WTC11 (cell line): ENCODE measurements around the gene ERICH6B.

Source experiments
- CBFB ChIP-seq: sonication (generic); formaldehyde crosslinking; IDR thresholded peaks from 2 replicates; pipeline ENCODE4 v1.8.1; 2022; ENCODE audit warnings: mild to moderate bottlenecking, low read depth, missing genetic modification reagents
- CREB1 ChIP-seq: sonication (generic); formaldehyde crosslinking; IDR thresholded peaks from 2 replicates; pipeline ENCODE4 v1.8.0; 2023; ENCODE audit warnings: mild to moderate bottlenecking, missing genetic modification reagents
- CTCF ChIP-seq: fragments of 200-600 bp; IDR thresholded peaks from 2 replicates; pipeline ENCODE4 v1.8.0; 2022; ENCODE audit warnings: antibody characterized with exemption
- IRF1 ChIP-seq: sonication (generic); formaldehyde crosslinking; IDR thresholded peaks from 2 replicates; pipeline ENCODE4 v1.8.0; 2023; ENCODE audit warnings: missing genetic modification reagents
- JUN ChIP-seq: sonication (generic); formaldehyde crosslinking; IDR thresholded peaks from 2 replicates; pipeline ENCODE4 v1.8.0; 2023; ENCODE audit warnings: mild to moderate bottlenecking, missing genetic modification reagents
- SMAD3 ChIP-seq: sonication (generic); formaldehyde crosslinking; IDR thresholded peaks from 2 replicates; pipeline ENCODE4 v1.8.0; 2022; ENCODE audit warnings: missing genetic modification reagents, mild to moderate bottlenecking, borderline replicate concordance
- SP1 ChIP-seq: sonication (generic); formaldehyde crosslinking; conservative IDR thresholded peaks from 2 replicates; pipeline ENCODE4 v1.8.1; 2022; ENCODE audit warnings: missing genetic modification reagents
- ZNF396 ChIP-seq: fragments of 250-450 bp; sonication (Bioruptor Pico); IDR thresholded peaks from 2 replicates; pipeline ENCODE4 v1.8.0; 2021; ENCODE audit warnings: mild to moderate bottlenecking, moderate library complexity, borderline replicate concordance
- TF ChIP-seq, protein P1 (sequence below): sonication (generic); formaldehyde crosslinking; IDR thresholded peaks from 2 replicates; pipeline ENCODE4 v1.8.1; 2023; ENCODE audit warnings: mild to moderate bottlenecking, missing genetic modification reagents, moderate library complexity
- TF ChIP-seq, protein P2 (sequence below): sonication (generic); formaldehyde crosslinking; IDR thresholded peaks from 2 replicates; pipeline ENCODE4 v1.8.1; 2023; ENCODE audit warnings: mild to moderate bottlenecking, missing genetic modification reagents
- TF ChIP-seq, protein P3 (sequence below): sonication (generic); formaldehyde crosslinking; IDR thresholded peaks from 2 replicates; pipeline ENCODE4 v1.8.1; 2022; ENCODE audit warnings: missing genetic modification reagents, borderline replicate concordance

DNA sequence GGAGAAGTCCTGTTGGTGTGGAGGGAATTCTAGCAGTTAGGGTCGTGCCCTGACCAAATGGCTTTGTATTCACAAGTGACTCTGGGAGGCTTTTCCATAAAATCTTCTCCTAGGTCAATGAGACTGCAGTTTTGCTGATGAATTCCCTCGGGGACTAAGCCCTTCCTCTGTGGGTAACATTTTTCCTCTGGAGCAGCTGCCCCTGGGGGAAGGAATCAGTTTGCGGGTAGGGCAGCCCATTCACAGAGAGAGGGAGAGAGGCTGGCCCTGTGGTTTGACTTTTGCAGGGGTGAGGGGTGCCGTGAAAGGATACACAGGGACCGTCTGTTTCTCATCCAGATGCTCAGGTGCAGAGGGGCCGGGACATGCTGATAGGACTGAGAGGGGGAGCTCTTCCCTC, 67.3 kb downstream of the ERICH6B start:
- TF ChIP-seq CTCF (no peak), JUN (CRISPR knock-in tag) (no peak), IRF1 (CRISPR knock-in tag) (no peak), ZNF396 (CRISPR knock-in tag) (no peak), SP1 (CRISPR knock-in tag) (no peak), CBFB (no peak), SMAD3 (CRISPR knock-in tag) (no peak), CREB1 (CRISPR knock-in tag) (no peak)
- TF ChIP-seq, protein P1, sequence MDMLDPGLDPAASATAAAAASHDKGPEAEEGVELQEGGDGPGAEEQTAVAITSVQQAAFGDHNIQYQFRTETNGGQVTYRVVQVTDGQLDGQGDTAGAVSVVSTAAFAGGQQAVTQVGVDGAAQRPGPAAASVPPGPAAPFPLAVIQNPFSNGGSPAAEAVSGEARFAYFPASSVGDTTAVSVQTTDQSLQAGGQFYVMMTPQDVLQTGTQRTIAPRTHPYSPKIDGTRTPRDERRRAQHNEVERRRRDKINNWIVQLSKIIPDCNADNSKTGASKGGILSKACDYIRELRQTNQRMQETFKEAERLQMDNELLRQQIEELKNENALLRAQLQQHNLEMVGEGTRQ (CRISPR knock-in tag) = no peak
- TF ChIP-seq, protein P2, sequence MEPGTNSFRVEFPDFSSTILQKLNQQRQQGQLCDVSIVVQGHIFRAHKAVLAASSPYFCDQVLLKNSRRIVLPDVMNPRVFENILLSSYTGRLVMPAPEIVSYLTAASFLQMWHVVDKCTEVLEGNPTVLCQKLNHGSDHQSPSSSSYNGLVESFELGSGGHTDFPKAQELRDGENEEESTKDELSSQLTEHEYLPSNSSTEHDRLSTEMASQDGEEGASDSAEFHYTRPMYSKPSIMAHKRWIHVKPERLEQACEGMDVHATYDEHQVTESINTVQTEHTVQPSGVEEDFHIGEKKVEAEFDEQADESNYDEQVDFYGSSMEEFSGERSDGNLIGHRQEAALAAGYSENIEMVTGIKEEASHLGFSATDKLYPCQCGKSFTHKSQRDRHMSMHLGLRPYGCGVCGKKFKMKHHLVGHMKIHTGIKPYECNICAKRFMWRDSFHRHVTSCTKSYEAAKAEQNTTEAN (CRISPR knock-in tag) = no peak
- TF ChIP-seq, protein P3, sequence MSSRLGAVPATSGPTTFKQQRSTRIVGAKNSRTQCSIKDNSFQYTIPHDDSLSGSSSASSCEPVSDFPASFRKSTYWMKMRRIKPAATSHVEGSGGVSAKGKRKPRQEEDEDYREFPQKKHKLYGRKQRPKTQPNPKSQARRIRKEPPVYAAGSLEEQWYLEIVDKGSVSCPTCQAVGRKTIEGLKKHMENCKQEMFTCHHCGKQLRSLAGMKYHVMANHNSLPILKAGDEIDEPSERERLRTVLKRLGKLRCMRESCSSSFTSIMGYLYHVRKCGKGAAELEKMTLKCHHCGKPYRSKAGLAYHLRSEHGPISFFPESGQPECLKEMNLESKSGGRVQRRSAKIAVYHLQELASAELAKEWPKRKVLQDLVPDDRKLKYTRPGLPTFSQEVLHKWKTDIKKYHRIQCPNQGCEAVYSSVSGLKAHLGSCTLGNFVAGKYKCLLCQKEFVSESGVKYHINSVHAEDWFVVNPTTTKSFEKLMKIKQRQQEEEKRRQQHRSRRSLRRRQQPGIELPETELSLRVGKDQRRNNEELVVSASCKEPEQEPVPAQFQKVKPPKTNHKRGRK (CRISPR knock-in tag) = no peak
